Cerebellar nuclear complex (tissue), 1 donor: Measurements from ENCODE around the gene DACT3.

ENCODE experiments used
- DNase-seq, 2 experiments: peaks; one replicate each; lab custom pipeline; 2025; lab: John Stamatoyannopoulos, UW

Gene DACT3

GRCh38 chr19:46610851-46611770, 49.9 kb downstream of the DACT3 start:
- DNase-seq, result no peak

- DNase-seq, result no peak
Observed at GRCh38 chr19:46610413-46610775, 50.6 kb downstream of the DACT3 start.

DNA sequence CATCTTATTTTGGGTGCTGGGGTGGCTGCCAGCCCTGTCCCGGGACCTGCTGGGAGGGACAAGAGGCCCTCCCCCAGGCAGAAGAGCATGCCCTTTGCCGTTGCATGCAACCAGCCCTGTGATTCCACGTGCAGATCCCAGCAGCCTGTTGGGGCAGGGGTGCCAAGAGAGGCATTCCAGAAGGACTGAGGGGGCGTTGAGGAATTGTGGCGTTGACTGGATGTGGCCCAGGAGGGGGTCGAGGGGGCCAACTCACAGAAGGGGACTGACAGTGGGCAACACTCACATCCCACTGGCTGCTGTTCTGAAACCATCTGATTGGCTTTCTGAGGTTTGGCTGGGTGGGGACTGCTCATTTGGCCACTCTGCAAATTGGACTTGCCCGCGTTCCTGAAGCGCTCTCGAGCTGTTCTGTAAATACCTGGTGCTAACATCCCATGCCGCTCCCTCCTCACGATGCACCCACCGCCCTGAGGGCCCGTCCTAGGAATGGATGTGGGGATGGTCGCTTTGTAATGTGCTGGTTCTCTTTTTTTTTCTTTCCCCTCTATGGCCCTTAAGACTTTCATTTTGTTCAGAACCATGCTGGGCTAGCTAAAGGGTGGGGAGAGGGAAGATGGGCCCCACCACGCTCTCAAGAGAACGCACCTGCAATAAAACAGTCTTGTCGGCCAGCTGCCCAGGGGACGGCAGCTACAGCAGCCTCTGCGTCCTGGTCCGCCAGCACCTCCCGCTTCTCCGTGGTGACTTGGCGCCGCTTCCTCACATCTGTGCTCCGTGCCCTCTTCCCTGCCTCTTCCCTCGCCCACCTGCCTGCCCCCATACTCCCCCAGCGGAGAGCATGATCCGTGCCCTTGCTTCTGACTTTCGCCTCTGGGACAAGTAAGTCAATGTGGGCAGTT, 51.2 kb downstream of the DACT3 start:
- DNase-seq, result no peak

DNA sequence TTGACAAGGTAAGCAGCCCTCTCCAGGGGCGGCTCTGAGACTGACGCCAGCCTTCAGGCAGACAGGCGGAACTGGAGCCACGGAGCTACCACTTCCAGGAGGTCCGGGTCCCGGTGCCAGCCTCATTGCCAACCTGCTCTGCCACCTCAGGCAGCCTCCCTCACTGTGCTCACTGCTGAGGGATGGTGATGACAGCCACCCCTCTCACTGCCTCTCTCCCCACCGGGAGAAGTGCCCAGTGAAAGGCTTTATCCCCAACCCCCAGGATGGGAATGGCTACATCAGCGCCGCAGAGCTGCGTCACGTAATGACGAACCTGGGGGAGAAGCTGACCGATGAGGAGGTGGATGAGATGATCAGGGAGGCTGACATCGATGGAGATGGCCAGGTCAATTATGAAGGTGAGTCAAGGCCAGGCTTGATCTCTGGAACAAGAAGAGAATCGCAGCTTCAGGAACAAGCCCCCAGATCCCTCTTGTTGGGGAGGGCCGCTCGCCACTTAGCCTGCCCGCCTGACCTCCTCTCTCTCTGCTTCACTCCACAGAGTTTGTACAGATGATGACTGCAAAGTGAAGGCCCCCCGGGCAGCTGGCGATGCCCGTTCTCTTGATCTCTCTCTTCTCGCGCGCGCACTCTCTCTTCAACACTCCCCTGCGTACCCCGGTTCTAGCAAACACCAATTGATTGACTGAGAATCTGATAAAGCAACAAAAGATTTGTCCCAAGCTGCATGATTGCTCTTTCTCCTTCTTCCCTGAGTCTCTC, 52.2 kb downstream of the DACT3 start:
- no peak for DNase-seq

DNA sequence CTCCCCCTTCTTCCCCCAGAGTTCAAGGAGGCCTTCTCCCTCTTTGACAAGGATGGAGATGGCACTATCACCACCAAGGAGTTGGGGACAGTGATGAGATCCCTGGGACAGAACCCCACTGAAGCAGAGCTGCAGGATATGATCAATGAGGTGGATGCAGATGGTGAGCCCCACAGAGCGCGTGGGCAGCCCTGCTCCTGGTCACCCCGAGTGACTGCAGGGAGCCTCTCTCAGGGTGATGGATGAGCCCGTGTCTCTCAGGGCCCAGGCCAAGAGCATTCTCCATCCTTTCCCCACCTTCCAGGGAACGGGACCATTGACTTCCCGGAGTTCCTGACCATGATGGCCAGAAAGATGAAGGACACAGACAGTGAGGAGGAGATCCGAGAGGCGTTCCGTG, 52.8 kb downstream of the DACT3 start:
- DNase-seq, result no peak

DNA sequence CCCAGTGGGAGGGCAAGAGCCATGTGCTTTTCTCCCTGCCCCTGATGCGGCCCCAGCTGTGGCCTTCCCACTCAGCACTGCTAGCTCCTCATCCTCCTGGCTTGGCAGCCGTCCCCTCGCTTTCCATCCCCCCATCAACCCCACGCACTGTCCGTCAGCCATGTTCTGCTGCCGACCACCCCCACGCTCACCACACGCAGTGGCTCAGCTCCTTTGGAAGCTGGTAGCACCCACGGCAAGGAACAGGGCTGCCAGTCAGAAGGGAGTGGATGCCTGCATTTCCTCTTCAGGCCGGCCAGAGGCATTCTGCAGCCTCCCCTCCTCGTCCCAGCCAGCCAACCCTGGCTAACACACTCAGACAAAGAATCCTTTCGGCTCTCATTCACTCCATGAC, 53.5 kb downstream of the DACT3 start:
- DNase-seq, result no peak

- no peak for DNase-seq
Observed at GRCh38 chr19:46606681-46607447, 54.1 kb downstream of the DACT3 start.

DNA sequence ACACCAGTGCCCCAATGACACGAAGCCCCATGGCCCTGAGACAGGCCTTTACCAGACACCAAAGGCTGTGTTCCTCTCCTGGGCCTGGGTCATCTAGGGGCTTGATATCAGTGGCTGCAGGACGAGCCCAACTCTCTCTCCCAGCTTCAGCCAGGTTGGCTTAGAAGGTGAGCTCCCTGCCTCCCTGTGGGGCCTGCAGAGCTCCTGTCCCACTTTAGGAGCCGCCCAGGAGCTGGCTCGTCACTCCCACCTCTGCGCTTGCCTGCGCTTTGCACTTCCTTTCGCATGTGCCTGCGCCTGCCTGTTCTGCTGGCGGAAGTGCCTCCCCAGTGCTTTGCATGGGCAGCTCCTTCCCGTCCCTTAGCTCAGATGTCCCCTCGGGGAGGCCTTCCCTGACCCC, 55.0 kb downstream of the DACT3 start:
- no peak for DNase-seq

DNA sequence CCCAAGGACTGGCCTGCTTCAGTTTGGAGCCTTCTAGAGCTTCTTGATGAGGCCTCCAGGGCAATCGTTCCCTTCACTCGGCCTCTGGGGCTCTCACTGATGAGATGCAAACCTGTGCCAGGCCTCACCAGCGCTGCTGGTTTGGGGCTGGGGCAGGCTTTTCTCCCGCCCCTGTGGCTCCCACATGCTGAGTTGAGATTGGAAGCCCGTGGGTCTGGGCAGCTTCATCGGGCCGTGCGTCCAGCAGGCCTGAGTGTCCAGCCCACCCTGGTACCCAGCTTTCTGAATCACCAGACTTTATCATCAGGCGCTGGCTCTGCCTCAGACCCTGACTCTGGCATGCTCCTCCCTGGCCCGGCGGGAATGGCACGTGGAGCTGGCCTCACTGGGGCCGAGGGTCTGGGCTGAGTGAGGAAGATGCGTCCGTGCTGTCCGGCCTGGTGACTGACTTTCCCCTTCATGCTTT, 55.6 kb downstream of the DACT3 start:
- DNase-seq, result no peak

DNA sequence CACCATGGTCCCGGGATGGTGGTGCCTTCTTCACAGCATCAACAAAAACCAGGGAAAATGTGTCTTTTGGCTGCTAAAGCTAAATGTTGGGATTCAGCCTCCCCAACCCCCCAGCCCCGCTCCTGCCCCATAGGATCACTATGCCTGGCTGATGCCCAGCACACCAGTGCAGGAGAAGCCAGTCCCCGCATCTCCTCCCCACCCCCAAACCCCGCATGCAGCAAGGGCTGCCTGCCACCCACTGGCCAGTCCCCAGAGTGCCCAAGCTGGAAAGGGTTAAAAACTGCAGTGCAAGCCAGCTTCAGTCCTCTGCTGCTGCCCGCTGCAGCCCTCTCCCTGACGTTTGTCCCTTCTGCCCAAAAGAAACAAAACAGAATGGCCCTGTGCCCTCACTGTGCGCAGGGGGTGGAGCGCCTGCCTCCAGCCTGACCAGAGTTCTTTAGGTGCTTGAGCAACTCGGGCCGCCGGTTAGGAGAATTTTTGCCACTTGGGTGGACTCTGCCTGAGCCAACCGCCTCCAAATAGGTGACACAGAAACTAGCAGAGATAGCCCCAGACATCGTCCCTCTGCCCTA, 56.1 kb downstream of the DACT3 start:
- no peak for DNase-seq

DNA sequence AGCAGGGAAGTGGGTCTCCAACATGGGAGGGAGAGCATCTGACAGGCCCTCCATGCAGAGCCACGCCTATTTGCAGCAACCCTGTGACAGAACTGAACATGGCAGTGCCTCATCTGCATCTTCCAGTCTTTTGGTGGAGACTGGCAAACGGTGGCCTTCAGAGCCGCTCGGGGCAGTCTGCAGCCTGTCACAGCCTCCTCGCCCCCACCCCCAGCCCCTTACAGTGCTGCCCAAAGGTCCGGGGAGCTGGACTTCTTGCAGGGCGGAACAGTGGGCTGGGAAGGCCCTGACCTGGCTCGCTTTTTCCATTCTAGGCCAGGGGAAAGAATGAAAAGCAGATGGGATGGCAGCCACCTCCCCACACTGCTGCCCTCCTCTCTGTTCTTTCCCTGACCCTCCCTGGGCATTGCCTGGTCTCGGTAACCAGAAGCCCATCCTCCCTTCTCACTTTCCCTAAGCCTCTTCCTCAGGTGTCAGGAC, 57.2 kb downstream of the DACT3 start:
- no peak for DNase-seq

GRCh38 chr19:46603195-46603637, 57.8 kb downstream of the DACT3 start:
- DNase-seq, result no peak

- no peak for DNase-seq
Observed at GRCh38 chr19:46602392-46603194, 58.4 kb downstream of the DACT3 start.

DNA sequence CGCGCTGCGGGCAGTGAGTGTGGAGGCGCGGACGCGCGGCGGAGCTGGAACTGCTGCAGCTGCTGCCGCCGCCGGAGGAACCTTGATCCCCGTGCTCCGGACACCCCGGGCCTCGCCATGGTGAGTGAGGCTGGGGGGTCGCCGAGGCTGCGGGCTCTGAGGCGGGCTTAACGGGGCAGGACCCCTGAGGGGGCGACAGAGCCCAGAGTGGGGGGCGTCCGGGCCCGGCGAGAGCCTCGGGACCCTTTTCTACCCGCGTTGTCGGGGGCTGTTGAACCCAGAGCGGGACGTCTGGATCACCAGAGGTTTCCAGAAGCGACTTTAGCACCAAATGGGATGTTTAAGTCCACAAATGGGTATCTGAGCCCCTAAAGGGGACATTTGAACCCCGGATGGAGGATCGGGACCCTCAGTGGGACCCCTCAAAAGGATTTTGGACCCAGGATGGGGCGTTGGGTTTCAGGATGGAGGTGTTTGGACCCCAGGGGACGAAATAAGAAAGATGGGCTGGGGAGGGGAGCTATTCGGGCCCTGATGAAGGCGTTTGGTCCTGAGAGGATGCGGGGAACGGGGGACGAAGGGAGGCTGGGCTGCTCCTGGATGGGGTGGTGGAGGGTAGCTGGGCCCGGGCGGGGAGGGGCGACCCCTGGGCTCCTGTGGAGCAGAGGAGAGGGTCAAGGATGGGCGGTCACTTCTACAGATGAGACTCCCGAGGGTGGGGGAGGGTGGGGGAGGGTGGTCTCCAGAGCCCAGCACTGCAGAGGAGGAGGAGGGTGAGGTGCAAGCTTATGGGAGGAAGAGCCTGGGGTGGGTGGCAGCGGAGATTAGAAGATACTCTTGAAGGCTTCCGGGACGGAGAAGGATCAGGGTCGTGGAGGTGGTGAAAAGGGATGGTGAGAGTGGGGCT, 59.4 kb downstream of the DACT3 start, which contains the start of gene CALM3:
Gene CALM3 (plus strand): TSS at position 13 of the 907 bp plus-strand sequence. CDS start 105 bp downstream, at position 118.
- DNase-seq, result no peak

DNA sequence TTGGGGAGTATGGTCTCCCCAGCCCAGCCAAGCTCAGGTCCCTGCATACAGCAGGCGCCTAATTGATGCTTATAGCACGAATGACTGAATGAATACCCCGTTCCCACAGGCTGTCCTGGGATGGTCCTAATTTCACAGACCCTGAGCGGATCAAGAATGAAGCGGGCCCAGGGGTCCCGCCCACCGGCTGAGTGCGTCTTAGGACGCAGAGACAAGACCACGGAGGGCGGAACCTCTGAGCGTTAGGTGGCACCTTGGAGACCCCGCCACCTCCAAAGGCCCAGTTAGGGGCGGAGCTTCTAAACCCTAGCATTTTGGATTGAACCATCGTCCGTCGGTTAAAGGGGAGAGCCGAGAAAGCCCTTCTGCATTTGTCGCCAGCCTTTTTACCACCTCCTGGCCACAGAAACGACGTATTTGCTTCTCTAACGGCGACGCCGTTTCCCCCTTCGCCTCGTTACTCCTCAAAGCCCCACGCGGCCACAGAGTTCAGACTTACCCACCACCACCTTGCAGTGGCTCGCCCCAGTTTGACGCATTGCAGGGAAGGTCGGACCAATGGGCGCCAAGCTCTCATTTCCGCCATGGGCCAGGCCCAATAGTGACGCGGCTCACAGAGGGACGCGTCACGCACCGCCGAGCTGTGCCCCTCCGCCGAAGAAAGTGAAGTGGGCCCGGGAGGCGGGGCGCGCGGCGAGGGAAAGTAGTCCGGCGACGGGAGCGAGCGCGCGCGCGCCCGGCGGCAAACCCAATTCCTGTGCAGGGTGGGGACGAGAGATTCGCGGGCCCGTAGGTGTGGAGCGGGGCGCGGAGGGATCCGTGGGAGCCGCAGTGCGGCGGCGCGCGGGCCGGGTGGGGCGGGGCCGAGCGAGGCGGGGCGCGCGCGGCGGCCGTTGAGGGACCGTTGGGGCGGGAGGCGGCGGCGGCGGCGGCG, 60.3 kb downstream of the DACT3 start:
- peak in 1 of 2 experiments; percentile 81 for DNase-seq

DNA sequence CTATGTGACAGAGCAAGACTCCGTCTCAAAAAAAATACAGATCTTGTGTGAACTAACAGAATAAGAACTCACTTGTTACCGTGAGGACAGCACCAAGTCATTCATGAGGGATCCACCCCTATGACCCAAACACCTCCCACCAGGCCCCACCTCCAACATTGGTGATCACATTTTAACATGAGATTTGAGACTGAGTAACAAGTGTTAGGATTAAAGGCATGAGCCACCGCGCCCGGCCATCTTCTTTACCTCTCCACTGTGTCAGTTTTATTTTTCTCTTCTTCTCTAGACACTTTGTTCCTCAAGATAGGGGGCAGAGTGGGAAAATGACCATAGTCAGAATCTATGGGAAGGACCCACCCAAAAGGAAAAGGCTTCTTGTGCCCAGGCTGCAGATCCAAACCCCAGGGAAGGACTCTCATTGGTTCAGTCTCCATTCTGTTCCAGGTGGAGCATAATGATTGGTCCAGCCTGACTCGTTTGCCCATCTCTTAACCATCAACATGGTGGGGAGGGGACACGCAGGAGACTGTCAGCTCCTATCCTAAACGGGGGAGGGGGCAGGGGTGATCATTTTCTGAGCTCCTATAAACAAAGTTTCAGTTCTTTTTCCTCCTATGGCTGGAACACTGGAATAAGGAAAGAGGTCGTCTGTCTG, 61.1 kb downstream of the DACT3 start:
- no peak for DNase-seq

DNA sequence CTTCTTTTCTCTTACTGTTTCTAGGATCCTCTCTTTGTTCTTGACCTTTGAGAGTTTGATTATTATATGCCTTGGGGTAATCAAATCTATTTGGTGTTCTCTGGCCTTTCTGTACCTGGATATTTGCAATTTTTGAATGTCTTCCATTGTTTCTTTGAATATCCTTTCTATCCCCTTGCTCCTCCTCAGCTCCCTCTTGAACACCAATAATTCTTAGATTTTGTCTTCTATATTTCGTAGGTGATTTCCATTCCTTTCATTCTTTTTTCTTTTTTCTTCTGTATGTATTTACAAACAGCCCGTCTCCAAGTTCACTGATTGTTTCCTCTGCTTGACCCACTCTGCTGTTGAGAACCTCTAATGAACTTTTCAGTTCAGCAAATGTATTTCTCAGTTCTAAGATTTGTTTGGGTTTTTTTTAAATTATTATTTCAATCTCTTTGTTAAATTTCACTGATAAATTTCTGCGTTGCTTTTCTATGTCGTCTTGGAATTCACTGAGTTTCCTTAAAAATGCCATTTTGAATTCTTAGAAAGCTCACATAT, 62.5 kb downstream of the DACT3 start:
- DNase-seq, result no peak
